Measurements from ENCODE around the gene ZBTB32.

ZBTB32 gene

GRCh38 chr19:35712567-35713505, 8.5 kb downstream of the ZBTB32 start:
- H3K4me3 ChIP-seq (ENCODE audit: low read depth in 1 of 5, low read length in 5 of 5), result no peak overlapping the region
- H3K27ac ChIP-seq (ENCODE audit: low read depth, low read length), result no peak overlapping the region
- no peaks in the 10 kb centered on the region for H3K9me3 ChIP-seq (ENCODE audit: control insufficient read depth in 5 of 5, low read length in 5 of 5)

GRCh38 chr19:35713506-35713850, 9.1 kb downstream of the ZBTB32 start:
- Histone ChIP-seq H3K36me3 (ENCODE audit: control insufficient read depth in 5 of 5, insufficient read depth in 5 of 5, low read length in 5 of 5) (no peaks in the 10 kb centered on the region), H3K9ac (ENCODE audit: low read length in 5 of 5) (no peak overlapping the region)

More at GRCh38 chr19:35712567-35713505, 8.5 kb downstream of the ZBTB32 start:
- Histone ChIP-seq H3K36me3 (ENCODE audit: control insufficient read depth in 5 of 5, insufficient read depth in 5 of 5, low read length in 5 of 5) (no peaks in the 10 kb centered on the region), H3K9ac (ENCODE audit: low read length in 5 of 5) (no peak overlapping the region), H3K4me1 (ENCODE audit: control insufficient read depth in 5 of 5, insufficient read depth in 5 of 5, low read length in 5 of 5) (peaks cover 0 to 20% (median 14%) of the 10 kb centered on the region in 5 donors), H3K27me3 (ENCODE audit: control insufficient read depth in 5 of 5, insufficient read depth in 4 of 5, low read length in 5 of 5) (peaks cover 0 to 5% (median 0%) of the 10 kb centered on the region in 5 donors)

GRCh38 chr19:35713904-35714495, 9.6 kb downstream of the ZBTB32 start:
- Histone ChIP-seq H3K27me3 (ENCODE audit: control insufficient read depth in 5 of 5, insufficient read depth in 4 of 5, low read length in 5 of 5) (peaks cover 0 to 5% (median 0%) of the 10 kb centered on the region in 5 donors), H3K27ac (ENCODE audit: low read depth, low read length) (no peak overlapping the region), H3K4me1 (ENCODE audit: control insufficient read depth in 5 of 5, insufficient read depth in 5 of 5, low read length in 5 of 5) (peaks cover 2 to 27% (median 21%) of the 10 kb centered on the region in 5 donors), H3K4me3 (ENCODE audit: low read depth in 1 of 5, low read length in 5 of 5) (no peak overlapping the region), H3K9ac (ENCODE audit: low read length in 5 of 5) (peak overlapping the region in 1 of 5 donors; percentile 28), H3K9me3 (ENCODE audit: control insufficient read depth in 5 of 5, low read length in 5 of 5) (no peaks in the 10 kb centered on the region), H3K36me3 (ENCODE audit: control insufficient read depth in 5 of 5, insufficient read depth in 5 of 5, low read length in 5 of 5) (no peaks in the 10 kb centered on the region)

More at GRCh38 chr19:35713506-35713850, 9.1 kb downstream of the ZBTB32 start:
- Histone ChIP-seq H3K4me1 (ENCODE audit: control insufficient read depth in 5 of 5, insufficient read depth in 5 of 5, low read length in 5 of 5) (peaks cover 0 to 22% (median 16%) of the 10 kb centered on the region in 5 donors), H3K27ac (ENCODE audit: low read depth, low read length) (no peak overlapping the region), H3K27me3 (ENCODE audit: control insufficient read depth in 5 of 5, insufficient read depth in 4 of 5, low read length in 5 of 5) (peaks cover 0 to 5% (median 0%) of the 10 kb centered on the region in 5 donors), H3K9me3 (ENCODE audit: control insufficient read depth in 5 of 5, low read length in 5 of 5) (no peaks in the 10 kb centered on the region), H3K4me3 (ENCODE audit: low read depth in 1 of 5, low read length in 5 of 5) (no peak overlapping the region)

GRCh38 chr19:35714601-35715354, 10.4 kb downstream of the ZBTB32 start:
- Histone ChIP-seq H3K4me1 (ENCODE audit: control insufficient read depth in 5 of 5, insufficient read depth in 5 of 5, low read length in 5 of 5) (peaks cover 6 to 35% (median 28%) of the 10 kb centered on the region in 5 donors), H3K27ac (ENCODE audit: low read depth, low read length) (no peak overlapping the region), H3K9ac (ENCODE audit: low read length in 5 of 5) (peak overlapping the region in 1 of 5 donors; percentile 28), H3K27me3 (ENCODE audit: control insufficient read depth in 5 of 5, insufficient read depth in 4 of 5, low read length in 5 of 5) (peaks cover 0 to 5% (median 0%) of the 10 kb centered on the region in 5 donors), H3K4me3 (ENCODE audit: low read depth in 1 of 5, low read length in 5 of 5) (no peak overlapping the region), H3K9me3 (ENCODE audit: control insufficient read depth in 5 of 5, low read length in 5 of 5) (no peaks in the 10 kb centered on the region), H3K36me3 (ENCODE audit: control insufficient read depth in 5 of 5, insufficient read depth in 5 of 5, low read length in 5 of 5) (peaks cover 0 to 4% (median 0%) of the 10 kb centered on the region in 5 donors)

GRCh38 chr19:35715355-35715809, 11.0 kb downstream of the ZBTB32 start:
- peak overlapping the region in 2 of 5 donors; percentile 74 to 91 for H3K9ac ChIP-seq (ENCODE audit: low read length in 5 of 5)
- peaks cover 0 to 5% (median 0%) of the 10 kb centered on the region in 5 donors for H3K27me3 ChIP-seq (ENCODE audit: control insufficient read depth in 5 of 5, insufficient read depth in 4 of 5, low read length in 5 of 5)
- H3K27ac ChIP-seq (ENCODE audit: low read depth, low read length), result no peak overlapping the region
- H3K9me3 ChIP-seq (ENCODE audit: control insufficient read depth in 5 of 5, low read length in 5 of 5), result no peaks in the 10 kb centered on the region
- H3K4me3 ChIP-seq (ENCODE audit: low read depth in 1 of 5, low read length in 5 of 5), result peak overlapping the region in 1 of 5 donors; percentile 84
- peaks cover 6 to 35% (median 28%) of the 10 kb centered on the region in 5 donors for H3K4me1 ChIP-seq (ENCODE audit: control insufficient read depth in 5 of 5, insufficient read depth in 5 of 5, low read length in 5 of 5)
- H3K36me3 ChIP-seq (ENCODE audit: control insufficient read depth in 5 of 5, insufficient read depth in 5 of 5, low read length in 5 of 5), result peaks cover 0 to 10% (median 5%) of the 10 kb centered on the region in 5 donors

- H3K9ac ChIP-seq (ENCODE audit: low read length in 5 of 5), result peak overlapping the region; percentile 73 to 91 (median 78)
- H3K4me1 ChIP-seq (ENCODE audit: control insufficient read depth in 5 of 5, insufficient read depth in 5 of 5, low read length in 5 of 5), result peaks cover 6 to 35% (median 28%) of the 10 kb centered on the region in 5 donors
- peaks cover 0 to 15% (median 9%) of the 10 kb centered on the region in 5 donors for H3K36me3 ChIP-seq (ENCODE audit: control insufficient read depth in 5 of 5, insufficient read depth in 5 of 5, low read length in 5 of 5)
- no peaks in the 10 kb centered on the region for H3K9me3 ChIP-seq (ENCODE audit: control insufficient read depth in 5 of 5, low read length in 5 of 5)
- peaks cover 0 to 3% (median 0%) of the 10 kb centered on the region in 5 donors for H3K27me3 ChIP-seq (ENCODE audit: control insufficient read depth in 5 of 5, insufficient read depth in 4 of 5, low read length in 5 of 5)
- peak overlapping the region; percentile 67 to 88 (median 78) for H3K4me3 ChIP-seq (ENCODE audit: low read depth in 1 of 5, low read length in 5 of 5)
- peak overlapping the region; percentile 76 for H3K27ac ChIP-seq (ENCODE audit: low read depth, low read length)
Measured at GRCh38 chr19:35715981-35716800, 11.8 kb downstream of the ZBTB32 start.

- H3K9me3 ChIP-seq (ENCODE audit: control insufficient read depth in 5 of 5, low read length in 5 of 5), result no peaks in the 10 kb centered on the region
- H3K9ac ChIP-seq (ENCODE audit: low read length in 5 of 5), result peak overlapping the region in 4 of 5 donors; percentile 74 to 91 (median 78)
- peaks cover 0 to 23% (median 15%) of the 10 kb centered on the region in 5 donors for H3K36me3 ChIP-seq (ENCODE audit: control insufficient read depth in 5 of 5, insufficient read depth in 5 of 5, low read length in 5 of 5)
- H3K4me3 ChIP-seq (ENCODE audit: low read depth in 1 of 5, low read length in 5 of 5), result peak overlapping the region; percentile 67 to 88 (median 78)
- H3K27me3 ChIP-seq (ENCODE audit: control insufficient read depth in 5 of 5, insufficient read depth in 4 of 5, low read length in 5 of 5), result no peaks in the 10 kb centered on the region
- H3K27ac ChIP-seq (ENCODE audit: low read depth, low read length), result peak overlapping the region; percentile 76
- H3K4me1 ChIP-seq (ENCODE audit: control insufficient read depth in 5 of 5, insufficient read depth in 5 of 5, low read length in 5 of 5), result peaks cover 6 to 35% (median 28%) of the 10 kb centered on the region in 5 donors
Measured at GRCh38 chr19:35716801-35717664, 12.7 kb downstream of the ZBTB32 start.

- Histone ChIP-seq H3K9ac (ENCODE audit: low read length in 5 of 5) (peak within 1 kb of the TSS in 4 of 5 donors; percentile 85 to 91 (median 88)), H3K36me3 (ENCODE audit: control insufficient read depth in 5 of 5, insufficient read depth in 5 of 5, low read length in 5 of 5) (peaks cover 0 to 31% (median 23%) of the 10 kb centered on the region in 5 donors), H3K4me1 (ENCODE audit: control insufficient read depth in 5 of 5, insufficient read depth in 5 of 5, low read length in 5 of 5) (peaks cover 6 to 35% (median 28%) of the 10 kb centered on the region in 5 donors), H3K9me3 (ENCODE audit: control insufficient read depth in 5 of 5, low read length in 5 of 5) (no peaks in the 10 kb centered on the region), H3K27me3 (ENCODE audit: control insufficient read depth in 5 of 5, insufficient read depth in 4 of 5, low read length in 5 of 5) (no peaks in the 10 kb centered on the region), H3K27ac (ENCODE audit: low read depth, low read length) (peak within 1 kb of the TSS; percentile 76), H3K4me3 (ENCODE audit: low read depth in 1 of 5, low read length in 5 of 5) (peak within 1 kb of the TSS; percentile 67 to 89 (median 84))
Measured at GRCh38 chr19:35717665-35718344, 13.4 kb downstream of the ZBTB32 start, which contains the start of gene KMT2B. Gene KMT2B, plus strand, starts transcription at chr19:35718003. Its CDS starts 16 bp downstream, at chr19:35718019.

Measured in subcutaneous abdominal adipose tissue (tissue), 5 donors.